Measurements from ENCODE around the gene EIF2S1.

EIF2S1 gene

DNA sequence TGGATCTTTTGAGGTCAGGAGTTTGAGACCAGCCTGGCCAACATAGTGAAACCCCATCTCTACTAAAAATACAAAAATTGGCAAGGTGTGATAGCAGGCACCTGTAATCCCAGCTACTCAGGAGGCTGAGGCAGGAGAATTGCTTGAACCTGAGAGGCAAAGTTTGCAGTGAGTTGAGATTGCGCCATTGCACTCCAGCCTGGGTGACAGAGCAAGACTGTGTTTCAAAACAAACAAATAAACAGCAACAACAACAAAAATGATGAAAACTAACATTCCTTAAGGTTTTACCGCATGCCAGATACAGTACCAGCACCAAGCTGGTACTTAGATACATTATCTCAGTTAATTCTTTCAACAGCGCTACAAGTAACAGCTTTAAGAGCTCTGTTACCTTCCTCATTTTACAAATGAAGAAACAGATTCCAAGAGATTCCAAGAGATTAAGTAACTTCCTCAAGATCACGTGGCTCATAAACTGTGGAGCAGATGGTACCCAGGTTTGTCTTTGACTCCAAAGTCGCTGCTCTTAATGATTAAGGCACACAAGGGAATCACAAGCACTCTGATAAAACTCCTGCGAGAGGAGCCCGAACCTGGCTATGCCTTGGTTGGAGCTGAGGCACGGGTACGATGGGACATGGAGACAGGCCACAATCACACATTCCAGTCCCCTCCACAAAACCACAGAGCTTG lies 69.5 kb downstream of the EIF2S1 start:
- Mint-ChIP-seq H3K4me1 (peaks cover 33% of the 10 kb centered on the region), H3K9me3 (no peaks in the 10 kb centered on the region), H3K4me3 (no peak overlapping the region), H3K36me3 (ENCODE audit: low read depth) (no peaks in the 10 kb centered on the region), H3K27me3 (ENCODE audit: low read depth) (peaks cover 17% of the 10 kb centered on the region), H3K27ac (no peak overlapping the region)
- TF ChIP-seq, protein P1, sequence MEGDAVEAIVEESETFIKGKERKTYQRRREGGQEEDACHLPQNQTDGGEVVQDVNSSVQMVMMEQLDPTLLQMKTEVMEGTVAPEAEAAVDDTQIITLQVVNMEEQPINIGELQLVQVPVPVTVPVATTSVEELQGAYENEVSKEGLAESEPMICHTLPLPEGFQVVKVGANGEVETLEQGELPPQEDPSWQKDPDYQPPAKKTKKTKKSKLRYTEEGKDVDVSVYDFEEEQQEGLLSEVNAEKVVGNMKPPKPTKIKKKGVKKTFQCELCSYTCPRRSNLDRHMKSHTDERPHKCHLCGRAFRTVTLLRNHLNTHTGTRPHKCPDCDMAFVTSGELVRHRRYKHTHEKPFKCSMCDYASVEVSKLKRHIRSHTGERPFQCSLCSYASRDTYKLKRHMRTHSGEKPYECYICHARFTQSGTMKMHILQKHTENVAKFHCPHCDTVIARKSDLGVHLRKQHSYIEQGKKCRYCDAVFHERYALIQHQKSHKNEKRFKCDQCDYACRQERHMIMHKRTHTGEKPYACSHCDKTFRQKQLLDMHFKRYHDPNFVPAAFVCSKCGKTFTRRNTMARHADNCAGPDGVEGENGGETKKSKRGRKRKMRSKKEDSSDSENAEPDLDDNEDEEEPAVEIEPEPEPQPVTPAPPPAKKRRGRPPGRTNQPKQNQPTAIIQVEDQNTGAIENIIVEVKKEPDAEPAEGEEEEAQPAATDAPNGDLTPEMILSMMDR (IDR thresholded peaks at IDR 0.05; ENCODE audit: unreplicated experiment in 3 of 3): no peak

DNA sequence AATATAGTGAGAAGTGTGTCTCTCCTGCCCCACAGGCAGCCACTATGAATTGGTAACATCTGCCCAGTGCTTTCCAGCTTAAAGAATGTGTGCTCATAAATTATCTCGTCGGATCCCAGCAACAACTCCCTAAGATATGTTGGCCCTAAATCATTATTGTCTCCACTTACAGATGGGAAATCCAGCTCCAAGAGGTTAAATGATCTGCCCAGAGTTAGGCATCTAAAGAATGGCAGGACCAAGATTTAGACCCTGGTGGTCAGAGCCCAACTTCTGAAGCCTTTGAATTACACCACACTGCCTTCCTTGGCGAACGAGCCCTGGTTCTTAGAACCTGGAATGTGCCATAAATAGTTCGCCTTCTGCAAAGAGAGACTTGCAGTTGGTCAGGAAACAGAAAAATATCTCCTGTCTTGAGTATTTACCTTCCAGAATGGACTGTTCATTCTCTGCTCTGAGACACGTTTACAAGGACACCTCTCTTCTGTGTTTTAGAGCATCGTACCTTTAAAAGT lies 72.0 kb downstream of the EIF2S1 start:
- Mint-ChIP-seq H3K4me3 (no peak overlapping the region), H3K36me3 (ENCODE audit: low read depth) (no peaks in the 10 kb centered on the region), H3K27me3 (ENCODE audit: low read depth) (peaks cover 9% of the 10 kb centered on the region), H3K9me3 (no peaks in the 10 kb centered on the region), H3K4me1 (peaks cover 23% of the 10 kb centered on the region), H3K27ac (peak overlapping the region in 1 of 3 experiments; percentile 11)
- TF ChIP-seq, protein P1 (IDR thresholded peaks at IDR 0.05; ENCODE audit: unreplicated experiment in 3 of 3): no peak

DNA sequence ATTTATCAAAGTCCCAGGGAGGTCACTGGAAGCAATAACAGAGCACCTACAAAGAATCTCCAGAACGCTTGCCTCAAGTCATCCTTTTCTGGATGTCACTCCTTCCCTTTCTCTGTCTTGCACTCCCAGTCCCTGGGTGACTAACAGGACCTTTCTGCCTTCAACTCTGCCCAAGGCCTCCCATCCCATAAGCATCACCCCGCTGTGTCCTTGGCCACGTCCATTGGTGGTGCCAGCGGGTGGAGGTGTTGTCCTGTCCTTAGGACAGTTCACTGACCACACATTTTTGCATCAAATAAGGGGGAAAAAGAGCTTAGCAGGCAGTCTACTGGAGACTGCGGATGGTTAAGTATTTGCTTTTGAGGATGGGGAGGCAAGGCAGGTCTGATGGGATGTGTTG lies 75.5 kb downstream of the EIF2S1 start:
- no peaks in the 10 kb centered on the region for H3K36me3 Mint-ChIP-seq (ENCODE audit: low read depth)
- TF ChIP-seq, protein P1 (IDR thresholded peaks at IDR 0.05; ENCODE audit: unreplicated experiment in 3 of 3): no peak
- H3K27ac Mint-ChIP-seq: no peak overlapping the region
- no peak overlapping the region for H3K4me3 Mint-ChIP-seq
- peaks cover 12% of the 10 kb centered on the region for H3K4me1 Mint-ChIP-seq
- H3K9me3 Mint-ChIP-seq: no peaks in the 10 kb centered on the region
- H3K27me3 Mint-ChIP-seq (ENCODE audit: low read depth): peaks cover 17% of the 10 kb centered on the region

Measured in nephron (organoid).